HepG2 (cell line): ENCODE measurements around the gene ZNF24. TPM values are rescaled to one million over a fixed set of nuclear protein-coding genes. Genes with fewer than 3 reads are reported as not detected.

ENCODE experiments used
- HIVEP1 ChIP-seq: sonication (generic); formaldehyde crosslinking; IDR thresholded peaks from 2 replicates; pipeline ENCODE4 v1.4.0; 2020; ENCODE audit warnings: mild to moderate bottlenecking, missing genetic modification reagents
- HNF1B ChIP-seq: sonication (generic); formaldehyde crosslinking; IDR thresholded peaks from 2 replicates; pipeline ENCODE4 v1.5.1; 2020; ENCODE audit warnings: mild to moderate bottlenecking, moderate library complexity, missing genetic modification reagents
- ISL2 ChIP-seq: sonication (generic); formaldehyde crosslinking; IDR thresholded peaks from 2 replicates; pipeline ENCODE4 v1.5.0; 2020; ENCODE audit warnings: missing genetic modification reagents
- NKX3-1 ChIP-seq: sonication (generic); formaldehyde crosslinking; IDR thresholded peaks from 2 replicates; pipeline ENCODE4 v1.5.0; 2020; ENCODE audit warnings: missing genetic modification reagents
- SNAPC2 ChIP-seq: sonication (generic); formaldehyde crosslinking; IDR thresholded peaks from 2 replicates; pipeline ENCODE4 v1.8.1; 2022; ENCODE audit warnings: mild to moderate bottlenecking, missing genetic modification reagents
- ZNF33A ChIP-seq: sonication (generic); formaldehyde crosslinking; IDR thresholded peaks from 2 replicates; pipeline ENCODE4 v1.5.1; 2020; ENCODE audit warnings: missing genetic modification reagents, mild to moderate bottlenecking, moderate library complexity, borderline replicate concordance
- ZNF503 ChIP-seq: sonication (generic); formaldehyde crosslinking; IDR thresholded peaks from 2 replicates; pipeline ENCODE4 v1.4.0; 2020; ENCODE audit warnings: missing genetic modification reagents
- ZNF629 ChIP-seq: sonication (generic); formaldehyde crosslinking; conservative IDR thresholded peaks from 2 replicates; pipeline ENCODE4 v1.5.0; 2020; ENCODE audit warnings: missing genetic modification reagents
- ZNF713 ChIP-seq: sonication (generic); formaldehyde crosslinking; IDR thresholded peaks from 2 replicates; pipeline ENCODE4 v1.4.0; 2020; ENCODE audit warnings: mild to moderate bottlenecking, missing genetic modification reagents
- ZNF776 ChIP-seq: sonication (generic); formaldehyde crosslinking; IDR thresholded peaks from 2 replicates; pipeline ENCODE4 v1.4.0; 2020; ENCODE audit warnings: mild to moderate bottlenecking, missing genetic modification reagents
- ZNF850 ChIP-seq: sonication (generic); formaldehyde crosslinking; conservative IDR thresholded peaks from 2 replicates; pipeline ENCODE4 v1.9.0; 2021; ENCODE audit warnings: mild to moderate bottlenecking, missing genetic modification reagents
- ZSCAN21 ChIP-seq: sonication (generic); formaldehyde crosslinking; IDR thresholded peaks from 2 replicates; pipeline ENCODE4 v1.8.0; 2022; ENCODE audit warnings: mild to moderate bottlenecking, missing genetic modification reagents, moderate library complexity, borderline replicate concordance
- polyA plus RNA-seq, 8 experiments: library from polyadenylated mRNA; depleted of rRNA in 3 of 8; stranded (reverse) in 7 of 8; unstranded in 1 of 8; fragments of >200 nt; fragmentation: Illumina TruSeq in 4 of 8; extraction: Trizol in 4 of 8; gene quantifications; 2 replicates each; pipeline versions ENCODE4 v1.2.1 to v1.2.3, GENCODE V29; 2011 to 2016; ENCODE audit warnings: low read depth in 4 of 8, missing spikeins in 1 of 8, mixed read lengths in 1 of 8; ENCODE audit not compliant: insufficient read depth in 1 of 8
- total RNA-seq, 5 experiments: library from RNA; depleted of rRNA; stranded (reverse); fragments of >200 nt; fragmentation: Illumina TruSeq; extraction: Trizol; gene quantifications; 2 replicates each; pipeline ENCODE4 v1.2.3, GENCODE V29; 2016; ENCODE audit warnings: low read depth in 1 of 5
- TF ChIP-seq, protein P1 (sequence below): sonication (generic); formaldehyde crosslinking; IDR thresholded peaks from 2 replicates; pipeline ENCODE4 v1.5.0; 2020; ENCODE audit warnings: mild to moderate bottlenecking, missing genetic modification reagents, borderline replicate concordance
- TF ChIP-seq, protein P2 (sequence below): sonication (generic); formaldehyde crosslinking; IDR thresholded peaks from 2 replicates; pipeline ENCODE4 v1.4.0; 2020; ENCODE audit warnings: missing genetic modification reagents, borderline replicate concordance
- TF ChIP-seq, protein P3 (sequence below), 2 experiments: sonication (generic) in 1 of 2; formaldehyde crosslinking in 1 of 2; IDR thresholded peaks; 2 replicates each; pipeline versions ENCODE4 v1.4.0 to v1.6.1; 2016 to 2020; ENCODE audit warnings: borderline replicate concordance in 1 of 2, low read depth in 1 of 2, mild to moderate bottlenecking in 1 of 2, missing genetic modification reagents in 1 of 2
- TF ChIP-seq, protein P4 (sequence below): IDR thresholded peaks from 2 replicates; pipeline ENCODE4 v1.6.1; 2016; ENCODE audit warnings: missing genetic modification reagents, missing compliant biosample characterization

ZNF24 gene
- total and polyA plus RNA-seq, 2 of the 13 experiments (the other 11 are each of a cell fraction or from before 2014, with no cell fraction given) = 19.5 to 41.1 TPM

- TF ChIP-seq, protein P1, sequence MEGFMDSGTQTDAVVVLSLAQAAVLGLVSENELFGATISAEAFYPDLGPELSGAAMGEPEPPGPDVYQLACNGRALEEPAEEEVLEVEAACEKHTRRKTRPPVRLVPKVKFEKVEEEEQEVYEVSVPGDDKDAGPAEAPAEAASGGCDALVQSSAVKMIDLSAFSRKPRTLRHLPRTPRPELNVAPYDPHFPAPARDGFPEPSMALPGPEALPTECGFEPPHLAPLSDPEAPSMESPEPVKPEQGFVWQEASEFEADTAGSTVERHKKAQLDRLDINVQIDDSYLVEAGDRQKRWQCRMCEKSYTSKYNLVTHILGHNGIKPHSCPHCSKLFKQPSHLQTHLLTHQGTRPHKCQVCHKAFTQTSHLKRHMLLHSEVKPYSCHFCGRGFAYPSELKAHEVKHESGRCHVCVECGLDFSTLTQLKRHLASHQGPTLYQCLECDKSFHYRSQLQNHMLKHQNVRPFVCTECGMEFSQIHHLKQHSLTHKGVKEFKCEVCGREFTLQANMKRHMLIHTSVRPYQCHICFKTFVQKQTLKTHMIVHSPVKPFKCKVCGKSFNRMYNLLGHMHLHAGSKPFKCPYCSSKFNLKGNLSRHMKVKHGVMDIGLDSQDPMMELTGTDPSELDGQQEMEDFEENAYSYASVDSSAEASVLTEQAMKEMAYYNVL (CRISPR knock-in tag) = no peak; the same call in 1 of the 2 replicates
- TF ChIP-seq SNAPC2 (CRISPR knock-in tag) = no peak
- TF ChIP-seq HIVEP1 (CRISPR knock-in tag) = peak; percentile 96
- TF ChIP-seq ZNF33A (CRISPR knock-in tag) = no peak
- TF ChIP-seq, protein P2, sequence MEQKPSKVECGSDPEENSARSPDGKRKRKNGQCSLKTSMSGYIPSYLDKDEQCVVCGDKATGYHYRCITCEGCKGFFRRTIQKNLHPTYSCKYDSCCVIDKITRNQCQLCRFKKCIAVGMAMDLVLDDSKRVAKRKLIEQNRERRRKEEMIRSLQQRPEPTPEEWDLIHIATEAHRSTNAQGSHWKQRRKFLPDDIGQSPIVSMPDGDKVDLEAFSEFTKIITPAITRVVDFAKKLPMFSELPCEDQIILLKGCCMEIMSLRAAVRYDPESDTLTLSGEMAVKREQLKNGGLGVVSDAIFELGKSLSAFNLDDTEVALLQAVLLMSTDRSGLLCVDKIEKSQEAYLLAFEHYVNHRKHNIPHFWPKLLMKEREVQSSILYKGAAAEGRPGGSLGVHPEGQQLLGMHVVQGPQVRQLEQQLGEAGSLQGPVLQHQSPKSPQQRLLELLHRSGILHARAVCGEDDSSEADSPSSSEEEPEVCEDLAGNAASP (CRISPR knock-in tag) = peak; percentile 68; the same call in 1 of the 2 replicates
- no peak for TF ChIP-seq ZNF503 (CRISPR knock-in tag)
- no peak for TF ChIP-seq ZNF713
- TF ChIP-seq NKX3-1 = peak; percentile 76; the same call in 1 of the 2 replicates
- TF ChIP-seq ZNF629 (CRISPR knock-in tag) = no peak
- TF ChIP-seq ZSCAN21 (CRISPR knock-in tag) = peak; percentile 95
- TF ChIP-seq HNF1B (CRISPR knock-in tag) = no peak; the same call in 1 of the 2 replicates
- TF ChIP-seq, protein P3, sequence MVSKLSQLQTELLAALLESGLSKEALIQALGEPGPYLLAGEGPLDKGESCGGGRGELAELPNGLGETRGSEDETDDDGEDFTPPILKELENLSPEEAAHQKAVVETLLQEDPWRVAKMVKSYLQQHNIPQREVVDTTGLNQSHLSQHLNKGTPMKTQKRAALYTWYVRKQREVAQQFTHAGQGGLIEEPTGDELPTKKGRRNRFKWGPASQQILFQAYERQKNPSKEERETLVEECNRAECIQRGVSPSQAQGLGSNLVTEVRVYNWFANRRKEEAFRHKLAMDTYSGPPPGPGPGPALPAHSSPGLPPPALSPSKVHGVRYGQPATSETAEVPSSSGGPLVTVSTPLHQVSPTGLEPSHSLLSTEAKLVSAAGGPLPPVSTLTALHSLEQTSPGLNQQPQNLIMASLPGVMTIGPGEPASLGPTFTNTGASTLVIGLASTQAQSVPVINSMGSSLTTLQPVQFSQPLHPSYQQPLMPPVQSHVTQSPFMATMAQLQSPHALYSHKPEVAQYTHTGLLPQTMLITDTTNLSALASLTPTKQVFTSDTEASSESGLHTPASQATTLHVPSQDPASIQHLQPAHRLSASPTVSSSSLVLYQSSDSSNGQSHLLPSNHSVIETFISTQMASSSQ (IDR thresholded peaks at IDR 0.05; ENCODE audit: low read depth) = no peak
- TF ChIP-seq, protein P3 (CRISPR knock-in tag; IDR thresholded peaks at IDR 0.05; ENCODE audit: borderline replicate concordance) = peak; percentile 77; the same call in 1 of the 2 replicates
- peak; percentile 69; the same call in 1 of the 2 replicates for TF ChIP-seq ISL2 (CRISPR knock-in tag)
- TF ChIP-seq ZNF850 = 0 out of 2 replicates have a peak, but pooled peaks have one; percentile 73
- peak; percentile 88; the same call in 1 of the 2 replicates for TF ChIP-seq ZNF776
- TF ChIP-seq, protein P4, sequence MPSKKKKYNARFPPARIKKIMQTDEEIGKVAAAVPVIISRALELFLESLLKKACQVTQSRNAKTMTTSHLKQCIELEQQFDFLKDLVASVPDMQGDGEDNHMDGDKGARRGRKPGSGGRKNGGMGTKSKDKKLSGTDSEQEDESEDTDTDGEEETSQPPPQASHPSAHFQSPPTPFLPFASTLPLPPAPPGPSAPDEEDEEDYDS = peak; percentile 64
Measured at GRCh38 chr18:35290094-35290735, 54.0 kb downstream of the ZNF24 start, which contains the start of gene ZSCAN30 (continued).
